Dedifferentiated amniotic fluid mesenchymal stem cell (primary cell): Measurements from ENCODE around the gene FAM222A.

Experiments used
- DNase-seq: peaks from one replicate; pipeline ENCODE4 v3.0.0-alpha.2; 2016; ENCODE audit errors: extremely low spot score

The FAM222A gene

DNA sequence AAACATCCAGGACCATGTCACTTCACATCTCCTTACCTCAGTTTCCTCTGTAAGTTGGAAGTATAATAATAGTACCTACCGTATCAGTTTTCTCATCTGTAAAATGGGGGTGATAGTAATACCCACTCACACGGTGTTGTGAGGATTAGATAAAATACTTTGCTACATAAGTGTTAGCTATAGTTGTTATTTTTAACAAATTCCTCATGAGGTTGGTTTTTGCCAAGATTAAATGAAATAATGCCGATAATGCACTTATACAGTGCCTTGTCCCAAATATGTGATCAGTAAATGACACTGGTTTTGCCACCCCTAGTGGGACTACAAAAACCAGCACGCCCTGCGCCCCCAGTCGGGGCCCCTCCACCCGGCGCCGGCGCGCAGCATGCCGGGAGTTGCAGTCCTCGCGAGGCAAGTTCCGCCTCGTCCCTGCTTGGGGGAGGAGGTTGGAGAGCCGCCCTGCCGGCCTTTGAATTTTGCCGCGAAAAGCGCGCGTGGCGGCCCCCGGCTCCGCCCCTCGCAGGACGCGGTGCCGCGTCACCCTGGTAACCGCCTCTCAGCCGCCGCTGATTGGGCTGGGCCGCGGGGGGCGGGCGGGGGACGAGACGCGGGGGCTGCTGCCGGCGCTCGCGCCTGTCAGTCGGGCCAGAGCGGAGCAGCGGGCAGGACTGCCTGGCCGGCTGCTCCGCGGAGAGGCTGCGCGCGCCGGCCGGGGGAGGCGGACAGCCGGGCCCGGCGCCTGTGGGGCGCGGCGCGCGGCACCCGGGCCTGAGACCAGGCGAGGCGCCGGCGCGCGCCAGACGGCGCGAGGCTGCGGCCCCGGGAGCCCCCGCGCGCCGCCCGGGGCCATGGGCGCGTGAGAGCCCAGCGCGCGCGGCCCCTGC lies at the start of gene FAM222A:
FAM222A (plus strand) TSS at position 639 of the 884 bp plus-strand sequence. CDS start 30,322 bp downstream, outside the sequence.
- peak; percentile 92 for DNase-seq

- DNase-seq = no peak
Measured at GRCh38 chr12:109664402-109664801, 49.2 kb upstream of the FAM222A start.

GRCh38 chr12:109666068-109666467 lies 47.6 kb upstream of the FAM222A start:
- DNase-seq = no peak

DNA sequence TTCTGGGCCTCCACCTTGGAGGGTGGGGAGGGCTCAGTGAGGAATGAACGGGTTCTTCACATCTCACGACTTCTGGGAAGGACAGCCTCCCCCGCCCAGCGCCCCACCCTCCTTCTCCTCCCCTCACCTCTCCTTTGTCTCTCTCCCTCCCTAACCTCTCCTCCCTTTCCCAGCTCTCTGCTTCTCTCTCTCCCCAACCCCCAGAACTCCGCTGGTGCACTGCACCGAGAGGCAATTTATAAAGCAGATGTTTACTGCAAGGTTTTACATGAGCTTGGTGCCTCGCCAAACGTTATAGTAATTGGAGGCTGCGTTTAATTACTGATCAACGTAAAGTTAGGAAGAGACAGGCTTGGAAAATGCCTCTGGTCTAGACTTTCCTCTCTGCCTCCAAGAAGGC lies 42.9 kb upstream of the FAM222A start:
- no peak for DNase-seq

DNA sequence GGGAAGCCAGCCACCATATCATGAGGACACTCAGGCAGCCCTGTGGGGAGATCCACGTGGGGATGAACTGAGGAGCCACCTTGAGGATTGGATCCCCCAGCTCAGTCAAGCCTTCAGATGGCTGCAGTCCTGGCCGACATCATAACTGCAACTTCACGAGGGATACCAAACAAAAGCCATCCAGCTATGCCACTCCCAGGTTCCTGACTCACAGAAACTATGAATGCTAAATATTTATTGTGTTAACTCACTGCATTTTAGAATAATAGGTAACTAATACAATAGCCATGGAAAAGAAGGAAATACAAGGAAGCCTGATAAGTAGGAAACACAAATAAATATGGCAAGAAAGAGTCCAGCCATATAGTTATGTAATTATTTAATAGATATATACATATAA lies 42.1 kb upstream of the FAM222A start:
- DNase-seq = no peak

DNA sequence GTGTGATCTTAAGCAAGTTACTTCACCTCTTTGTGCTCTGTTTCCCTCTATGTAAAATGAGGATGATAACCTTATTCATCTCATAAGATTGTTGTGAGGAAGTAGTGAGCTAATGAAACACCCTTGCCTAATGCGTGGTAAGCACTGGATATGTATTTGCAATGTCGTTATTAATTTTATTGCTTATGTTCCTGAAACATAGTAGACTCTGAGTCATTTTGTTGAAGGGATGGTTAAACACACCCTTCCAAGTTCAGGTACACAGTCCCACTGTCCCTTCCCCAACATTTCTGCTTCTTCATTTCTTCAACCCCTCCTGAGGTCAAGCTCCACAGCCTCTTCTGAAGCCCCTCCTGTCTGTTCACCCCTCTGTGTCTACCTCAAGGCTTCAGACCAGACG lies 40.2 kb upstream of the FAM222A start:
- DNase-seq = no peak

DNA sequence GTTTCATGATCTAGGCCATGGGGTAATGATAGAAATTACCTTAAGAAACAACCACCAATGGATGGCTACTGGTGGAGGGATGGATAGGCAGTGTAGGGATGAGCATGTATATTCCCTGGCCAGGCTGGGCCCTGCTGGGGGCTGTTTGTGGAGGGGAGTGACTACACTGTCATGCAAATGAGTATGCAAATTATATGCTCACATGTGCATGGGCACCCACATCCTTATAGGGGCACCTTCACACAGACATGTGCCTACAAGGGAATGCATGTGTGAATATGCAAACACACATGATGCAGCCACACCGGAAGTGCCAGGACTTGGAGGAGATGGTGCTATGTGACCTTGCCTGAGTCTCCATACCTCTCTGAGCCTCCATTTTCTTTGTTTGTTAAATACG lies 39.7 kb upstream of the FAM222A start:
- no peak for DNase-seq

GRCh38 chr12:109675411-109675810 lies 38.2 kb upstream of the FAM222A start:
- no peak for DNase-seq

- DNase-seq = no peak
Measured at GRCh38 chr12:109677279-109677691, 36.3 kb upstream of the FAM222A start.

DNA sequence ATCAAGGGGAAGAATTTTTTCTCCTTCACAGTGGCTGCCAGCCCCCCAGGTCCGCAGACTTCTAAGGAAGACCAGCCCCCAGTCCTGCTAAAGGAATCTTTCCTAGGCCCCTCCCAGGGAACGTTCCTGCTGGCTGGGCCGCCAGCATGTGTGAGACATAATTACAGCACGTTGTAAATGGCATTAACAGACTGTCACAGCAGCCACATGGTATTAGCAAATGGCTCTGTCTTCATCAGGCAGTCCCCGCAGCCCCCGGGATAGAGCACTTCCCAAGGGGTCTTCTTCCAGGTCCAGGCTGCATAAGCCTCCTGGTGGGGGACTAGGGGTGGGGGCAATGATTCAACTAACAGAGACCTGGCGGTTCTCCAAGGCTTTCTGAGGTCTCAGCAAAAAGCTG lies 34.9 kb upstream of the FAM222A start:
- no peak for DNase-seq

- no peak for DNase-seq
Measured at GRCh38 chr12:109679501-109680263, 33.9 kb upstream of the FAM222A start.

GRCh38 chr12:109680264-109681005 lies 33.2 kb upstream of the FAM222A start:
- no peak for DNase-seq

GRCh38 chr12:109681986-109682707 lies 31.5 kb upstream of the FAM222A start:
- DNase-seq = no peak

DNA sequence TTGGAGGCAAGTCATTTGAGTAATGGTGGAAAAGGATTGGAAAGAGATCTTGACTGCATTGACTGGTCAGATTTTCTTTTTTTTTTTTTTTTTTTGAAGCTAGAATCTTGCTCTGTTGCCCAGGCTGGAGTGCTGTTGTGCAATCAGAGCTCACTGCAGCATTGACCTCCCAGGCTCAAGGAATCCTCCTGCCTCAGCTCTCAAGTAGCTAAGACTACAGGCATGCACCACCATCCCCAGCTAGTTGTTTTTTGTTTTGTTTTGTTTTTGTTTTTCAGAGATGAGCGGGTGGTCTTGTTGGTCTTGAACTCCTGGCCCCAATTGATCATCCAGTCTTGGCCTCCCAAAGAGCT lies 30.9 kb upstream of the FAM222A start:
- no peak for DNase-seq

GRCh38 chr12:109683316-109683715 lies 30.3 kb upstream of the FAM222A start:
- no peak for DNase-seq

DNA sequence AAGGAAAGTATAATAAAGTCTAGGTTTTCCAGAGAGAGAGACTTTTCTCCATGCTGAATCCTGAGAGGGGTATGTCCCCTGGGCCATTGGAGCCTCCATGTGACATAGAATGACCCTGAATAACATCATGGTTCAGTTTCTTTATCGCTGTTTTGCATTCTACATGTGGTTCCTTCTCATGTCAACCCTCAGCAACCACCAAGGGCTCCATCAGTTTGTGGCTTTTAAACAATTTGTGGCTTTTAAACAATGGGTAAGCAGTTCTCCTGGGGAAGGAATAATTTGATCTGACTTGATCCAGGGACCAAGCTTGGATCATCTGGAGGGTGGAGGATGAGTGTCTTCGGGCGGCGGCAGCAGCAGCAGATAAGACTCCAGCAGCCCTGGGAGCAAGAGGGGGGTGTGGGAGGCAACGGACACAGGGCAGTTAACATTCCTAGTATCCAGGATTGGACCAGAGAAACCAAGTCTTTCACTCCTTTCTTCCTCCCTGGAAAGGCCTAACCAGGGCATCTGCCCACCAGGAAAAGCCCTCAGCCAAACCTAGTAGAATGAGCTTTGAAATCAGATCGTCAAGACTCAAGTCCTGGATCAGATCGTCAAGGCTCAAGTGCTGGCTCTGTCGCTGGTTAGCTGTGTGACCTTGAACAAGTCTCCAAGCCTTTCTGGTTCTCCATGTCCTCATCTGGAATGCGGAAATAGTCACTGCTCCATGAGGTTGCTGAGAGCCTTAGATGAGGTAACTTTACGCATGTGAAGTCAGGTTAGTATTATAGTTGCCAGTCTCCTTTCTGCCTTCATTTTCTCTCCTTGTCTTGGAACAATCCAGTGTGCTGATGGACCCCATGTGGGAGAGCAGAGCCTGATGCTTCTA lies 27.8 kb upstream of the FAM222A start:
- no peak for DNase-seq

- no peak for DNase-seq
Measured at GRCh38 chr12:109686523-109686922, 27.1 kb upstream of the FAM222A start.

DNA sequence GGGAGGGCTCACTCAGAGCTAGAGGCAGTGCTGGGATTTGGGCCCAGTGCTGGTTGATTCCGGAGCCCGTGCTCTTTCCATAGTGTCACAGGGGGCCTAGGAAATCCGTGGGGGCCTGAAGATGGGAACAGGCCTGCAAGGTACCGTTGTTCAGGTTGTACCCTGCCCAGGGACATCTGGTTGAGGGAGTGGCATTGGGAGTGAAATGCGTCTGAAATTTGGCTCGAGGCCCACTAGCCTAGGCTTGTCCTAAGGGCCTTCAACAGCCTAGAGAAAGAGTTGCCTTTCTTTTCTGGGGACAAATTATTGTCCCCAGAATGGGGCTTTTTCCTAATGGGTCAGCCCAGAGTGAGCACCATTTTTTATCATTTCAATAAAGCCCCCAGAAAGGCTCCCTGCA lies 26.4 kb upstream of the FAM222A start:
- no peak for DNase-seq

DNA sequence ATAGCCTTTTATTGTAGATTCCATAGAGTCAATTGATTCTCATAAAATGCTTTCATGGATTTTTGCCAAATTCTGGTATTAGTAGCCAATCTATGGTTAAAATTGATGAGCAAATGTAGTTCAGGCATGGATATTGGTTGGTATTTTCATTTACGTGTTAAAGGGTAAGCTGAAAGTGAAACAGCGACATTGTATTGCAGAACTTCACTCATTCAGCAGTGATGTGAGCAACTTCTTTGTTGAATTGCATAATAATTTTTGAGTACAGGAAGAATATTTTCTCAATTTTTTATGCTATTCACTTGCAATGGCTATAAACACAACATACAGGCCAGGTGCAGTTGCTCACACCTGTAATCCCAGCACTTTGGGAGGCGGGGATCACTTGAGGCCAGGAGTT lies 24.2 kb upstream of the FAM222A start:
- DNase-seq = no peak

DNA sequence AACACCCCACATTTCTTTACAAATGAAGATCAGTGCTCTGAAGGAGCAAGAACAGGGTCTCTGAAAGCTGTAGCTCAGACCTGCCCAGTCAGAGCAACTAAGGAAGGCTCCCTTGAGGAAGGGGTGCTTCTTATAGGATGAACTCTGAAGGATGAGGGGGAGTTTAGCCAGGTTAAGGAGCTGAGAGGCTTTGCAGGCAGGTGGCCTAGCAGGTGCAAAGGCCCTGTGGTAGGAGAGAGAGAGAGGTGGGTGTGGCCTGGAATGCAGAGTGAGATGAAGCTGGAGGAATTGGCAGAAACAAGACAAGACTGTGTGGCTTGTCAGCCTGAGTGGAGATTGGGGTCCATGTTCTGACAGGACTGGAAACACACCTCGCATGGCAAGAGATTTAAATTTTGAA lies 20.5 kb upstream of the FAM222A start:
- no peak for DNase-seq
